Raji (cell line): Measurements from ENCODE around the gene ZNF770.

Experiments
- POLR2A ChIP-seq: IDR thresholded peaks from 2 replicates; pipeline ENCODE4 v1.6.1; 2011; ENCODE audit warnings: low read depth, low read length, control low read depth; ENCODE audit not compliant: insufficient read depth

ZNF770 gene

DNA sequence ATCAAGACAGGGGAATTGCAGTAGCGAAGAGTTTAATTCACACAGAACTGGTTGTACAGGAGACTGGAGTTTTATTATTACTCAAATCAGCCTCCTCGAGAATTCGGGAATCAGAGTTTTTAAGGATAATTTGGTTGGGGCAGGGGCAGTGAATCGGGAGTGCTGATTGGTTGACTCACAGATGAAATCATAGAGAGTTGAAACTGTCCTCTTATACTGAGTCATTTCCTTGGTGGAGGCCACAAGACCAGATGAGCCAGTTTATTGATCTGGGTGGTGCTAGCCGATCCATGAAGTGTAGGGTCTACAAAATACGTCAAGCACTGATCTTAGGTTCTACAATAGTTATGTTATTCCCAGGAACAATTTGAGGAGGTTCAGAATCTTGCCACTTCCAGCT is 5.3 kb upstream of the ZNF770 start:
- no peak for TF ChIP-seq POLR2A

GRCh38 chr15:34987609-34988026 is 469 bp downstream of the ZNF770 start:
- TF ChIP-seq POLR2A, result no peak

- no peak for TF ChIP-seq POLR2A
Observed at GRCh38 chr15:34986771-34987480, 1.2 kb downstream of the ZNF770 start.

DNA sequence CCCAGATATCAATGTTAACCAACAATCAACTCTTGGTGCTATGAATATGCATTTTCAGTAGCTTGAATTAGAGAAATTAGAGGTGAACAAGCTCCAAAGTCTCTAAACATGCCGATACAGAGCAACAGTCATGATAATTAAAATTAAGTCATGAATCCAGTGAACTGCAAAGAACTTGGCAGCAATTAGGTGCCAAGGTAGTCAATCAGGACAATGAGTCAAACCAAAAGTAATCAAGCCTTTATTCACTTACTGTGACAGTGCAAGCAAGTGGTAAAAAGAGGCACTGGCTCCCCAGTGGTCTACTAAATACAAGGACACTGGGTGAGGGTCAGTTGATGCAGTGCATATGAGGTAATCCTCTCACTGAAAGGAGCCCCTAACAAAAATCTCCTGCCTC is 1.8 kb downstream of the ZNF770 start:
- no peak for TF ChIP-seq POLR2A

- TF ChIP-seq POLR2A, result no peak
Observed at GRCh38 chr15:34984889-34985630, 3.0 kb downstream of the ZNF770 start.

- TF ChIP-seq POLR2A, result no peak
Observed at GRCh38 chr15:34976743-34977142, 11.3 kb downstream of the ZNF770 start.

- no peak for TF ChIP-seq POLR2A
Observed at GRCh38 chr15:34976073-34976472, 12.0 kb downstream of the ZNF770 start.

GRCh38 chr15:34973512-34973911 is 14.6 kb downstream of the ZNF770 start:
- TF ChIP-seq POLR2A, result no peak

- TF ChIP-seq POLR2A, result peak; percentile 81
Observed at GRCh38 chr15:34969340-34970097, 18.6 kb downstream of the ZNF770 start, which contains the start of gene AQR. AQR (minus strand) TSS chr15:34969742; CDS start chr15:34969613, 129 bp downstream.

- TF ChIP-seq POLR2A, result no peak
Observed at GRCh38 chr15:34964277-34964676, 23.8 kb downstream of the ZNF770 start.

DNA sequence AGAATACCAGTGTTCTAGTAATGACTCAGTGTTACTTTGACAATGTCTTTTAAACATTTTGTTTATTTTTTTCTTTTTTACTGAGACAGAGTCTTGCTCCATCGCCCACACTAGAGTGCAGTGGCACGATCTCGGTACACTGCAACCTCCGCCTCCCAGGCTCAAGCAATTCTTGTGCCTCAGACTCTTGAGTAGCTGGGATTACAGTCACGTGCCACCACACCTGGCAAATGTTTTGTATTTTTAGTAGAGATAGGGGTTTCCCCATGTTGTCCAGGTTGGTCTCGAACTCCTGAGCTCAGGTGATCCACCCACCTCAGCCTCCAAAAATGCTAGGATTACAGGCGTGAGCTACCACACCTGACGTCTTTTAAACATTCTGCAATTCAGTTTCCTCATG is 34.2 kb downstream of the ZNF770 start:
- no peak for TF ChIP-seq POLR2A

DNA sequence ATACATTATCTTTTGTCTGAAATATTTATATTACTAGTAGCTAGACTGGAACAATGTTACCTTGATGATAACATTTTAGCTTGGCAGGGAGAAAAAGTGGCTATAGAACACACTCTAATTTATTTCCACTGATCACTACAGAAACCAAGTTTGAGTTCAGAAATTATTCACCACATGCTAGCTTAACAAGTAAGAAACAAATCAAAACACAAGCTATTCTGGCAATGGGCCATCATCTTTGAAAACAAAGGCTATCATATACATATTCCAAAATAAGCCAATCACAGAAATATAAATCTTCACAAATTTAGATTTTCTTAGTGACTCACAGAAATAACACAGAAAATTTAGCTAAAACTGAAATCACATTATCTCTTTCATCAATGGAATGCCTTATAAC is 35.6 kb downstream of the ZNF770 start:
- no peak for TF ChIP-seq POLR2A

DNA sequence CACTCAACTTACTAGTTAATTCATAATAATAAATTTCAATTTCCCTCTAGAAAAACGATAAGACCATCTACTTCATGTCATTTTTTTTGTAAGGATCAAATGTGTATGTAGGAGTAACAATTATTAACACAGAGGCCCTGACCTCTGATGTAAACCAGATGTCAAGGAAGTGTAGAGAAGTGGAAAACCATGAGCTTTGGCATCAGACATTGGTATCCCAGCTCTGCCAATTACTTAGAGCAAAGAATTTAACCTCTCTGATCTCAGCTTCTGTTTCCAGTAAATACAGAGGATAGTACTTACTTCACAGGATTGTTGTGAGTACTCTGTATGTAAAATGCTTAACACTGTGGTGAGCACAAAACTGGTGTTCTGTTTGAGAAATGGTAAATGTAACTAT is 36.1 kb downstream of the ZNF770 start:
- no peak for TF ChIP-seq POLR2A

GRCh38 chr15:34944936-34945335 is 43.2 kb downstream of the ZNF770 start:
- no peak for TF ChIP-seq POLR2A

- no peak for TF ChIP-seq POLR2A
Observed at GRCh38 chr15:34943711-34944110, 44.4 kb downstream of the ZNF770 start.

- TF ChIP-seq POLR2A, result no peak
Observed at GRCh38 chr15:34942363-34942762, 45.7 kb downstream of the ZNF770 start.

DNA sequence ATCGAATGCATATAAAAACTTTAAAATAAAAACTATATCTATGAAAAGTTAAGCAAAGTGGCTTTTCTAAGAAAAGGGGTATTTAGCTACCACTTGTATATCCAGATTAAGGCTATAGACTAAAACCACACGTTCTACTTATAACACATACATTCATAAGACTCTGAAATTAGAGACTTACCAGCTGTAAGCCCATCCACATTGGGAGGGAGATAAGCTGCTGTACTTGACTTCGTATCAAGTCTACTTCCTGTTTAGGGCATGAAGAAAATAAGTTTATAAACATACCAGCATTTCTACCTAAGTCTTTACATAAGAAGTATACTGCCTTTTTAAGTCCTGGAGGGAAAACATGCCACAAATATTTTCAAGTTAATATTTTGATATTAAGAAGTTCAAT is 46.3 kb downstream of the ZNF770 start:
- no peak for TF ChIP-seq POLR2A
